H9 (cell line): ENCODE results near the gene B3GNT2. TPM values are rescaled to one million over a fixed set of nuclear protein-coding genes. Genes with fewer than 3 reads are reported as not detected.

Experiments
- DNase-seq: peaks from one replicate; pipeline ENCODE4 v3.0.0-alpha.2; 2017
- H2AFZ ChIP-seq: one replicate; pipeline ENCODE4 v1.6.1; 2013; ENCODE audit warnings: mild to moderate bottlenecking, low read length, control low read depth, moderate library complexity
- H2AK5ac ChIP-seq: 2 replicates; pipeline ENCODE4 v1.6.1; 2013; ENCODE audit warnings: low read length, control low read depth, mixed read lengths; ENCODE audit not compliant: insufficient read length
- H2BK120ac ChIP-seq: one replicate; pipeline ENCODE4 v1.6.1; 2013; ENCODE audit warnings: low read depth, mild to moderate bottlenecking, low read length, control low read depth, inconsistent platforms; ENCODE audit not compliant: poor library complexity, severe bottlenecking
- H2BK12ac ChIP-seq: 2 replicates; pipeline ENCODE4 v1.6.1; 2013; ENCODE audit warnings: low read length, control low read depth, mixed read lengths, low read depth; ENCODE audit not compliant: insufficient read length
- H2BK15ac ChIP-seq: 2 replicates; pipeline ENCODE4 v1.6.1; 2013; ENCODE audit warnings: low read depth, low read length, control low read depth
- H2BK20ac ChIP-seq: one replicate; pipeline ENCODE4 v1.6.1; 2013; ENCODE audit warnings: low read depth, mild to moderate bottlenecking, low read length, control low read depth, inconsistent platforms; ENCODE audit not compliant: poor library complexity, severe bottlenecking
- H2BK5ac ChIP-seq: 2 replicates; pipeline ENCODE4 v1.6.1; 2013; ENCODE audit warnings: low read length, control low read depth, mixed read lengths; ENCODE audit not compliant: insufficient read length
- H3K14ac ChIP-seq: 2 replicates; pipeline ENCODE4 v1.6.1; 2013; ENCODE audit warnings: low read length, control low read depth; ENCODE audit not compliant: insufficient read depth
- H3K18ac ChIP-seq: 2 replicates; pipeline ENCODE4 v1.6.1; 2013; ENCODE audit warnings: low read depth, mild to moderate bottlenecking, mixed read lengths, low read length, control low read depth; ENCODE audit not compliant: insufficient read length
- H3K23ac ChIP-seq: 2 replicates; pipeline ENCODE4 v1.6.1; 2013; ENCODE audit warnings: low read length, control low read depth, mixed read lengths, low read depth; ENCODE audit not compliant: insufficient read length
- H3K23me2 ChIP-seq: 2 replicates; pipeline ENCODE4 v1.6.1; 2013; ENCODE audit warnings: low read depth, mild to moderate bottlenecking, mixed read lengths, low read length, control low read depth; ENCODE audit not compliant: insufficient read length, poor library complexity, severe bottlenecking
- H3K27ac ChIP-seq: 2 replicates; pipeline ENCODE4 v1.5.1; 2013; ENCODE audit warnings: low read length, control low read depth, mixed read lengths, low read depth; ENCODE audit not compliant: insufficient read length
- H3K27me3 ChIP-seq: 2 replicates; pipeline ENCODE4 v1.6.1; 2013; ENCODE audit warnings: low read length, control low read depth, inconsistent platforms; ENCODE audit not compliant: insufficient read depth
- H3K4ac ChIP-seq: 2 replicates; pipeline ENCODE4 v1.6.1; 2013; ENCODE audit warnings: low read depth, mild to moderate bottlenecking, control low read depth, inconsistent platforms, low read length, moderate library complexity
- H3K4me1 ChIP-seq: 2 replicates; pipeline ENCODE4 v1.6.1; 2013; ENCODE audit warnings: low read length, control low read depth, inconsistent platforms; ENCODE audit not compliant: insufficient read depth
- H3K4me2 ChIP-seq: 2 replicates; pipeline ENCODE4 v1.6.1; 2013; ENCODE audit warnings: low read length, control low read depth, mixed read lengths; ENCODE audit not compliant: insufficient read length, insufficient read depth
- H3K56ac ChIP-seq: 2 replicates; pipeline ENCODE4 v1.6.1; 2013; ENCODE audit warnings: low read depth, mild to moderate bottlenecking, mixed read lengths, low read length, control low read depth; ENCODE audit not compliant: insufficient read length
- H3K79me1 ChIP-seq: 2 replicates; pipeline ENCODE4 v1.6.1; 2013; ENCODE audit warnings: low read depth, mild to moderate bottlenecking, moderate library complexity, low read length, control low read depth, inconsistent platforms; ENCODE audit not compliant: insufficient read depth, poor library complexity, severe bottlenecking
- H3K79me2 ChIP-seq: 2 replicates; pipeline ENCODE4 v1.6.1; 2013; ENCODE audit warnings: low read length, control low read depth, inconsistent platforms; ENCODE audit not compliant: insufficient read depth
- H3K9ac ChIP-seq: 2 replicates; pipeline ENCODE4 v1.6.1; 2013; ENCODE audit warnings: low read length, control low read depth, mixed read lengths; ENCODE audit not compliant: insufficient read length; ENCODE audit errors: extremely low read depth
- H3K9me3 ChIP-seq: one replicate; pipeline ENCODE4 v1.6.1; 2013; ENCODE audit warnings: low read depth, low read length, inconsistent platforms; ENCODE audit not compliant: control insufficient read depth
- H3T11ph ChIP-seq: one replicate; pipeline ENCODE4 v1.6.1; 2013; ENCODE audit warnings: mild to moderate bottlenecking, low read length, control low read depth, inconsistent platforms
- H4K20me1 ChIP-seq: one replicate; pipeline ENCODE4 v1.6.1; 2013; ENCODE audit not compliant: control insufficient read depth, insufficient read length, insufficient read depth
- H4K5ac ChIP-seq: 2 replicates; pipeline ENCODE4 v1.6.1; 2013; ENCODE audit warnings: low read depth, mild to moderate bottlenecking, mixed read lengths, low read length, control low read depth; ENCODE audit not compliant: insufficient read length
- H4K8ac ChIP-seq: replicated peaks from 2 replicates; pipeline ENCODE4 v1.6.1; 2013; ENCODE audit warnings: low read length, control low read depth, mixed read lengths, low read depth; ENCODE audit not compliant: insufficient read length
- H4K91ac ChIP-seq: 2 replicates; pipeline ENCODE4 v1.6.1; 2013; ENCODE audit warnings: low read depth, mild to moderate bottlenecking, moderate library complexity, mixed read lengths, low read length, control low read depth; ENCODE audit not compliant: insufficient read length
- H3K27ac Mint-ChIP-seq, 3 experiments: 2 replicates in 2 of 3; 3 replicates in 1 of 3; pipeline ENCODE4 v1.8.0; 2020 to 2021; ENCODE audit warnings: mixed read lengths in 3 of 3, mild to moderate bottlenecking in 1 of 3, moderate library complexity in 1 of 3
- H3K27me3 Mint-ChIP-seq: 2 replicates; pipeline ENCODE4 v1.8.0; 2021; ENCODE audit warnings: low read depth, mild to moderate bottlenecking, moderate library complexity, mixed read lengths
- H3K36me3 Mint-ChIP-seq, 3 experiments: 2 replicates in 2 of 3; 3 replicates in 1 of 3; pipeline ENCODE4 v1.8.0; 2020 to 2021; ENCODE audit warnings: low read depth in 3 of 3, mixed read lengths in 3 of 3; ENCODE audit not compliant: insufficient read depth in 1 of 3
- H3K4me1 Mint-ChIP-seq, 2 experiments: 2 replicates each; pipeline ENCODE4 v1.8.0; 2020; ENCODE audit warnings: mixed read lengths in 2 of 2
- H3K4me3 Mint-ChIP-seq, 2 experiments: 2 replicates in 1 of 2; 3 replicates in 1 of 2; pipeline ENCODE4 v1.8.0; 2020 to 2021; ENCODE audit warnings: mild to moderate bottlenecking in 2 of 2, mixed read lengths in 2 of 2, moderate library complexity in 1 of 2
- H3K9me3 Mint-ChIP-seq, 2 experiments: 2 replicates in 1 of 2; 3 replicates in 1 of 2; pipeline ENCODE4 v1.8.0; 2020; ENCODE audit warnings: mild to moderate bottlenecking in 2 of 2, mixed read lengths in 2 of 2, moderate library complexity in 1 of 2
- WGBS: extraction: QIAGEN DNeasy Blood & Tissue Kit; methylation state at CpG from one replicate; pipeline ENCODE4 v1.1.7; 2013; ENCODE audit warnings: missing lambda C conversion rate, low lambda C conversion rate, mixed read lengths; ENCODE audit not compliant: insufficient read length; ENCODE audit errors: extremely low coverage; 5-methylcytosine and 5-hydroxymethylcytosine counted together
- total RNA-seq: library from RNA; stranded (reverse); gene quantifications from 2 replicates; pipeline ENCODE4 v1.2.1, GENCODE V29; 2021
- TF ChIP-seq, protein P1 (sequence below): fragments of 200-600 bp; sonication (generic); conservative IDR thresholded peaks from 3 replicates; pipeline ENCODE4 v1.8.0; 2021; ENCODE audit warnings: antibody characterized with exemption, mild to moderate bottlenecking

Gene B3GNT2
- total RNA-seq, 1 experiment from 2014 or later, result 55.3 TPM

DNA sequence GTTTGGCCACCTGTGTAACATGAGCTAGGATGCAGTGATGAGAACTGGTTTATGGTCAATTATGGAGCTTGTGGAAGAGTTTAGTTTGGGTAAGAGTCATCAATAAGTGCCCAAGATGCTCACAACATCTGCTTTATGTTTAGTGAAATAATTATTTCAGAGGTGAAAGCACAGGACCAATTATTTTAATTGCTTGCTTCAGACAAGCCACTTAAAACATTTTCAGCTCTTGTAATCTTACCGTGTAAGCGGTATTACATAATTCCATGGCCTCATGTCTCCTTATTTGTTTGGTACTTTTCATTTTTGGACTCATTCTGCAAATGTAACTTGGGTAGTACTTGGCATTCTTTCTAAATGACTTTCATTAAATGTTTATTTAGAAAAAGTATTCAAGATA lies 5.4 kb downstream of the B3GNT2 start:
- WGBS, result no CpG with 5 or more reads among the region's 2 CpGs
- no peak overlapping the region for H2BK15ac ChIP-seq
- no peak overlapping the region for H3K27ac ChIP-seq

More for the DNA sequence above, 5.4 kb downstream of the B3GNT2 start:
- no peak overlapping the region for H2BK120ac ChIP-seq
- H3K4me1 ChIP-seq, result peaks cover 9% of the 10 kb centered on the region; the same call in 1 of the 2 replicates
- Mint-ChIP-seq H3K4me1 (peaks cover 73 to 74% of the 10 kb centered on the region in 2 experiments), H3K4me3 (no peak overlapping the region), H3K27me3 (no peaks in the 10 kb centered on the region), H3K36me3 (peaks cover 0 to 3% (median 0%) of the 10 kb centered on the region in 3 experiments; a peak in 3 of 7 replicates), H3K27ac (no peak overlapping the region; a peak in 1 of 7 replicates), H3K9me3 (no peaks in the 10 kb centered on the region)
- H3K79me1 ChIP-seq, result no peaks in the 10 kb centered on the region
- no peak overlapping the region for H2BK20ac ChIP-seq
- H3K27me3 ChIP-seq, result no peaks in the 10 kb centered on the region
- H2AK5ac ChIP-seq, result no peak overlapping the region
- no peak overlapping the region for H3K23ac ChIP-seq
- peaks cover 73% of the 10 kb centered on the region for H3K79me2 ChIP-seq
- no peak overlapping the region for H3T11ph ChIP-seq
- no peak overlapping the region for H3K9ac ChIP-seq
- TF ChIP-seq, protein P1, sequence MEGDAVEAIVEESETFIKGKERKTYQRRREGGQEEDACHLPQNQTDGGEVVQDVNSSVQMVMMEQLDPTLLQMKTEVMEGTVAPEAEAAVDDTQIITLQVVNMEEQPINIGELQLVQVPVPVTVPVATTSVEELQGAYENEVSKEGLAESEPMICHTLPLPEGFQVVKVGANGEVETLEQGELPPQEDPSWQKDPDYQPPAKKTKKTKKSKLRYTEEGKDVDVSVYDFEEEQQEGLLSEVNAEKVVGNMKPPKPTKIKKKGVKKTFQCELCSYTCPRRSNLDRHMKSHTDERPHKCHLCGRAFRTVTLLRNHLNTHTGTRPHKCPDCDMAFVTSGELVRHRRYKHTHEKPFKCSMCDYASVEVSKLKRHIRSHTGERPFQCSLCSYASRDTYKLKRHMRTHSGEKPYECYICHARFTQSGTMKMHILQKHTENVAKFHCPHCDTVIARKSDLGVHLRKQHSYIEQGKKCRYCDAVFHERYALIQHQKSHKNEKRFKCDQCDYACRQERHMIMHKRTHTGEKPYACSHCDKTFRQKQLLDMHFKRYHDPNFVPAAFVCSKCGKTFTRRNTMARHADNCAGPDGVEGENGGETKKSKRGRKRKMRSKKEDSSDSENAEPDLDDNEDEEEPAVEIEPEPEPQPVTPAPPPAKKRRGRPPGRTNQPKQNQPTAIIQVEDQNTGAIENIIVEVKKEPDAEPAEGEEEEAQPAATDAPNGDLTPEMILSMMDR, result no peak
- no peak overlapping the region for H4K5ac ChIP-seq
- no peak overlapping the region for H3K4me2 ChIP-seq
- H2AFZ ChIP-seq, result no peak overlapping the region
- no peak overlapping the region for H3K14ac ChIP-seq
- no peak overlapping the region for H4K91ac ChIP-seq
- no peaks in the 10 kb centered on the region for H4K20me1 ChIP-seq
- H3K4ac ChIP-seq, result no peak overlapping the region
- H3K56ac ChIP-seq, result no peak overlapping the region
- H3K18ac ChIP-seq, result no peak overlapping the region
- H3K23me2 ChIP-seq, result peaks cover 9% of the 10 kb centered on the region
- no peak overlapping the region for H2BK12ac ChIP-seq
- DNase-seq, result no peak
- no peak overlapping the region for H2BK5ac ChIP-seq
- H4K8ac ChIP-seq, result no peak overlapping the region
- no peaks in the 10 kb centered on the region for H3K9me3 ChIP-seq
